PC-9 (cell line): ENCODE data around the gene MUC5AC.

Experiments used
- EZH2 ChIP-seq: fragments of 200-600 bp; sonication (generic); IDR thresholded peaks from 2 replicates; pipeline ENCODE4 v1.8.0; 2017; ENCODE audit warnings: antibody characterized with exemption, low read depth
- TF ChIP-seq, protein P1 (sequence below): fragments of 200-600 bp; sonication (generic); conservative IDR thresholded peaks from 2 replicates; pipeline ENCODE4 v1.6.1; 2017; ENCODE audit warnings: mixed run types, antibody characterized with exemption, mild to moderate bottlenecking, moderate library complexity

DNA sequence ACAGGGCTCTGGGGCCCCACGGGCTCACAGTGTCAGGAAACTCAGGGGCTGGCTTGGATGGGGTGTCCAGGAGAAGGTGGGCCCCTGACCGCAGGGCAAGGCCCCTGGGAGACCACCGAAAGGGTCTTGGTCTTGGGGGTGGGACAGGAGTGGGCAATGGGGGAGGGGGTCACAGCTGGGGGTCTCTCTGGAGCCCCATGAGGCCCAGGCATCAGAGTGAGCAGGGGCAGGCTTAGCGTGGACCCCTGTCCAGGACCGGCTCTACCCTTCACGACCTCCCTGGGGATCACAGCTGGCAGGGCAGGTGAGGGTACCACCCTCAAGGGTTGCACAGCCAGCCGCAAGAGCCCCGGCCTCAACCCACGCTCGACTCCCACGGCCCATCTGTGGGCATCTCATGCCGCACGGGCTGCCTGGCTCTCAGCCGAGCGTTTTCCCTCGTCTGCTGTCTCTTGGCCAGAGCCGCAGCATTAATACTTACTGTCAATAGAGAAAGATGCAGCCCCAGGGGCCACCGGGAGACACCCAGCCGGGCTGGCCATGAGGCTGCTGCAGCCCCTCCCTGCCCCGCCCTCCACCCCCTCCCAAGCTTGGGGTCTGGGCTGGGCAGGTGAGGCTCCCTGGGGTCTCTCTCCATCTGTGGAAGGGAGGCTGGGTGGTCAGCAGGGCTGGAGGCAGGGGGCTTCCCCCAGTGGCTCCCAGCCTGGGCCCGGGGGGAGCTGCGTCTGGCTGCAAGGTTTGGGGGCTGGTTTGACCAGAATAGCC is 65.8 kb downstream of the MUC5AC start:
- TF ChIP-seq EZH2 = no peak
- TF ChIP-seq, protein P1, sequence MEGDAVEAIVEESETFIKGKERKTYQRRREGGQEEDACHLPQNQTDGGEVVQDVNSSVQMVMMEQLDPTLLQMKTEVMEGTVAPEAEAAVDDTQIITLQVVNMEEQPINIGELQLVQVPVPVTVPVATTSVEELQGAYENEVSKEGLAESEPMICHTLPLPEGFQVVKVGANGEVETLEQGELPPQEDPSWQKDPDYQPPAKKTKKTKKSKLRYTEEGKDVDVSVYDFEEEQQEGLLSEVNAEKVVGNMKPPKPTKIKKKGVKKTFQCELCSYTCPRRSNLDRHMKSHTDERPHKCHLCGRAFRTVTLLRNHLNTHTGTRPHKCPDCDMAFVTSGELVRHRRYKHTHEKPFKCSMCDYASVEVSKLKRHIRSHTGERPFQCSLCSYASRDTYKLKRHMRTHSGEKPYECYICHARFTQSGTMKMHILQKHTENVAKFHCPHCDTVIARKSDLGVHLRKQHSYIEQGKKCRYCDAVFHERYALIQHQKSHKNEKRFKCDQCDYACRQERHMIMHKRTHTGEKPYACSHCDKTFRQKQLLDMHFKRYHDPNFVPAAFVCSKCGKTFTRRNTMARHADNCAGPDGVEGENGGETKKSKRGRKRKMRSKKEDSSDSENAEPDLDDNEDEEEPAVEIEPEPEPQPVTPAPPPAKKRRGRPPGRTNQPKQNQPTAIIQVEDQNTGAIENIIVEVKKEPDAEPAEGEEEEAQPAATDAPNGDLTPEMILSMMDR = no peak
